Kidney (tissue), 14 donors: ENCODE results near the gene TMEM14A. TPM values are rescaled to one million over a fixed set of nuclear protein-coding genes. Genes with fewer than 3 reads are reported as not detected.
"Not testable (repeated sequence)": the region's sequence is repeated elsewhere in the genome, so short reads cannot be mapped to it uniquely, and the experiment has no call there.

Experiments used
- DNase-seq, 5 donors: peaks; one replicate each; pipeline ENCODE4 v3.0.0-alpha.2; 2013 to 2020
- FAIRE-seq: peaks from 2 replicates; lab custom pipeline; 2012; peaks lifted over from hg19 to GRCh38; lab: Jason Lieb, UNC
- H3K27ac ChIP-seq, 2 donors: one replicate each; pipeline ENCODE4 v1.7.0; 2013; ENCODE audit warnings: low read depth in 2 of 2, low read length in 2 of 2, inconsistent platforms in 1 of 2
- H3K27me3 ChIP-seq: one replicate; pipeline ENCODE4 v1.7.1; 2013; ENCODE audit warnings: low read length, inconsistent platforms; ENCODE audit not compliant: control insufficient read depth, insufficient read depth
- H3K36me3 ChIP-seq, 3 donors: one replicate each; pipeline versions ENCODE4 v1.7.0 to v1.7.1; 2013; ENCODE audit warnings: low read length in 3 of 3, control low read depth in 1 of 3, inconsistent platforms in 1 of 3; ENCODE audit not compliant: insufficient read depth in 3 of 3, control insufficient read depth in 2 of 3
- H3K4me1 ChIP-seq, 3 donors: one replicate each; pipeline versions ENCODE4 v1.7.0 to v1.7.1; 2013; ENCODE audit warnings: low read length in 3 of 3, inconsistent platforms in 1 of 3, low read depth in 1 of 3; ENCODE audit not compliant: control insufficient read depth in 2 of 3, insufficient read depth in 2 of 3
- H3K4me3 ChIP-seq, 3 donors: one replicate each; pipeline versions ENCODE4 v1.7.0 to v1.8.1; 2013; ENCODE audit warnings: low read length in 3 of 3, control low read depth in 1 of 3, inconsistent platforms in 1 of 3
- H3K9ac ChIP-seq, 3 donors: one replicate each; pipeline versions ENCODE4 v1.7.0 to v1.7.1; 2013; ENCODE audit warnings: low read length in 3 of 3, control low read depth in 1 of 3, inconsistent platforms in 1 of 3
- H3K9me3 ChIP-seq, 3 donors: one replicate each; pipeline versions ENCODE4 v1.7.0 to v1.7.1; 2013; ENCODE audit warnings: low read length in 3 of 3, control low read depth in 1 of 3, inconsistent platforms in 1 of 3; ENCODE audit not compliant: control insufficient read depth in 2 of 3, insufficient read depth in 1 of 3
- intact Hi-C: fragments of 100-400 bp; cut with DNase I; formaldehyde crosslinking; loops from one replicate; pipeline ENCODE4 v1.11.1; 2022
- polyA plus RNA-seq: library from polyadenylated mRNA; stranded (reverse); fragments of 350-450 nt; fragmentation: Illumina TruSeq; extraction: RNeasy Lipid Tissue Mini Kit (QIAGEN cat#74804); gene quantifications from one replicate; pipeline ENCODE4 v1.2.3, GENCODE V29; 2014; ENCODE audit warnings: low read depth, low replicate concordance; ENCODE audit not compliant: insufficient read depth
- total RNA-seq: library from RNA; stranded (reverse); fragmentation: NEBNext Ultra II Directional; extraction: Animal tissue kit (Norgen Biotek cat#: 25700); gene quantifications from one replicate; pipeline ENCODE4 v1.2.1, GENCODE V29; 2021
- TF ChIP-seq, protein P1 (sequence below): IDR thresholded peaks from 3 replicates; pipeline ENCODE4 v1.5.1; 2012; ENCODE audit warnings: mild to moderate bottlenecking, moderate library complexity, borderline replicate concordance; ENCODE audit not compliant: insufficient read depth; ENCODE audit errors: extremely low read depth
- donor health status: control.
- donor health status: control.
- donor health status: control.
- donor health status: control.
- donor health status: control.
- donor health status: DM: yes; HTN: yes; CAD: no.
- donor health status: Normal renal cell carcinoma (clear cell type).

The TMEM14A gene
- total and polyA plus RNA-seq, 2 donors from 2014 or later, result 23.8 to 48.8 TPM

GRCh38 chr6:52704060-52704459 is 33.1 kb downstream of the TMEM14A start:
- Histone ChIP-seq H3K9ac (no peak overlapping the region), H3K27ac (no peak overlapping the region), H3K4me3 (no peak overlapping the region), H3K4me1 (no peaks in the 10 kb centered on the region), H3K36me3 (no peaks in the 10 kb centered on the region), H3K9me3 (no peaks in the 10 kb centered on the region), H3K27me3 (no peaks in the 10 kb centered on the region)
- no peak for DNase-seq
- intact Hi-C loops, result no loop called here
- FAIRE-seq, result no peak
- TF ChIP-seq, protein P1, sequence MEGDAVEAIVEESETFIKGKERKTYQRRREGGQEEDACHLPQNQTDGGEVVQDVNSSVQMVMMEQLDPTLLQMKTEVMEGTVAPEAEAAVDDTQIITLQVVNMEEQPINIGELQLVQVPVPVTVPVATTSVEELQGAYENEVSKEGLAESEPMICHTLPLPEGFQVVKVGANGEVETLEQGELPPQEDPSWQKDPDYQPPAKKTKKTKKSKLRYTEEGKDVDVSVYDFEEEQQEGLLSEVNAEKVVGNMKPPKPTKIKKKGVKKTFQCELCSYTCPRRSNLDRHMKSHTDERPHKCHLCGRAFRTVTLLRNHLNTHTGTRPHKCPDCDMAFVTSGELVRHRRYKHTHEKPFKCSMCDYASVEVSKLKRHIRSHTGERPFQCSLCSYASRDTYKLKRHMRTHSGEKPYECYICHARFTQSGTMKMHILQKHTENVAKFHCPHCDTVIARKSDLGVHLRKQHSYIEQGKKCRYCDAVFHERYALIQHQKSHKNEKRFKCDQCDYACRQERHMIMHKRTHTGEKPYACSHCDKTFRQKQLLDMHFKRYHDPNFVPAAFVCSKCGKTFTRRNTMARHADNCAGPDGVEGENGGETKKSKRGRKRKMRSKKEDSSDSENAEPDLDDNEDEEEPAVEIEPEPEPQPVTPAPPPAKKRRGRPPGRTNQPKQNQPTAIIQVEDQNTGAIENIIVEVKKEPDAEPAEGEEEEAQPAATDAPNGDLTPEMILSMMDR, result no peak

DNA sequence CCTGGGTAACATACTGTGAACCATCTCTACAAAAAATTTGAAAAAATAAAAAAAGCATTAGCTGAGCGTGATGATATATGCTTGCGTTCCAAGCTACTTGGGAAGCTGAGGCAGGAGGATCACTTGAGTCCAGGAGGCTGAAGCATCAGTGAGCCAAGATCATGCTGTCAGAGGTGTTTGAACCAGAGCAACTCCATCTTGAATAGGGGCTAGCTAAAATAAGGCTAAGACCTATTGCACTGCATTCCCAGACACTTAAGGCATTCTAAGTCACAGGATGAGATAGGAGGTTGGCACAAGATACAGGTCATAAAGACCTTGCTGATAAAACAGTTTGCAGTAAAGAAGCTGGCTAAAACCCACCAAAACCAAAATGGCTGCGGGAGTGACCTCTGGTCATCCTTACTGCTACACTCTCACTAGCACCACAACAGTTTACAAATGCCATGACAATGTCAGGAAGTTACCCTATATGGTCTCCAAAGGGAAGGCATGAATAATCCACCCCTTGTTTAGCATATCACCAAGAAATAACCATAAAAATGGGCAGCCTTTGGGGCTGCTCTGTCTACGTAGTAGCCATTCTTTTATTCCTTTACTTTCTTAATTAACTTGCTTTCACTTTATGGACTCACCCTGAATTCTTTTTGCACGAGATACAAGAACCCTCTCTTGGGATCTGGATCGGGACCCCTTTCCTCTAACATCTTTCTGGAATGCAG is 34.0 kb downstream of the TMEM14A start:
- H3K9me3 ChIP-seq, intact Hi-C loops, H3K4me1 ChIP-seq, H3K4me3 ChIP-seq, H3K27me3 ChIP-seq, H3K27ac ChIP-seq, FAIRE-seq, H3K9ac ChIP-seq, H3K36me3 ChIP-seq, DNase-seq: not testable (repeated sequence)

DNA sequence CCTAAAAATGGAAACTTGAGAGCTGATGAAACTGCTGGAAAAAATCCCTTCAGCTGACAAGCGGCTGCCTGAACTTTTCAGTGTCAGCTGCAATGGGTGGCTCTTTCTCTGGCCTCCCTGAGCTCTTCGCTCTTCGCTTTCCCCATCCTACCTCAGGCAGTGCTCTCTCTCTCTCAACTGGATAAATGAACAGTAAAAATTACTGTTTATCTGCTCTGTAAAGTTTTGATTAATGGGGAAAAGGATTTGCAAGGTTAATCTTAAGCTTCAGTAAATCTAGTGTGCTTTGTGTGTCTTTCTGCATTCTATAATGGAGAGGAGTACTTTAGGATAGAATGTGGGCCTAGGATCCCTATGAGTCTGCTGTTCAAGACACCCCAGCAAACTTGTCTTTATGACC is 35.1 kb downstream of the TMEM14A start:
- FAIRE-seq, result no peak
- TF ChIP-seq, protein P1, result no peak
- intact Hi-C loops, result no loop called here
- Histone ChIP-seq H3K4me3 (no peak overlapping the region), H3K9me3 (no peaks in the 10 kb centered on the region), H3K9ac (no peak overlapping the region), H3K27ac (no peak overlapping the region), H3K36me3 (no peaks in the 10 kb centered on the region), H3K27me3 (no peaks in the 10 kb centered on the region), H3K4me1 (no peaks in the 10 kb centered on the region)
- DNase-seq, result no peak

DNA sequence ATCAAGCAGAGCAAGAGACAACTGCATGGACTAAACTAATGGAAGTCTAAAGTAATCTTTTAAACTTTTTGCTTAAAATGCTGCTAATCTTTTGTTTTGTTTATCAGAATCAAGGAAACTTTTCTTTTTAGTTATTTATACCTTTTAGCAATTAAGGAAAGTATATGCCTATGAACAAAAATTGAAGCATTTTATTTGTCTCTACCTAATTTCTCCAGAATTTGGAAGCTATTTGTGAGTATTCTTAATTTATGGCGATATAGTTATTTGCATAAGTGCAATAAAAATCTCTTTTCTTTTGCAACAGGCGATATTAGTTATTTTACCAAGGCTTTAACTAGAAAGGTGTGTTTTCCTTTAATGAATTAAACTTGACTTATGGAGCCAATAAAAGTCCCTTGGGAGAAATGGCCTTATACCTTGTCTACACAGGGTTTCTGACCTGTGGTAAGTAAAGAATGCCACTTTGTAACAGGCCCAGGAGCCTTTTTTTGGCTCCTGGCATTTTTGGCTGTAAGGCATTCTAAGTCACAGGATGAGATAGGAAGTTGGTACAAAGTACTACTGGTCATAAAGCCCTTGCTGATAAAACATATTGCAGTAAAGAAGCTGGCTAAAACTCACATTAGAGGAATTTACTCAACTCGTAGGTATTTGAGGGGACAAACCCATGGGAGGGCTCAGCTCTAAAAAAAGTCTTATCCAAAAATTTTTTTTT is 37.2 kb downstream of the TMEM14A start:
- Histone ChIP-seq H3K4me3 (no peak overlapping the region), H3K27ac (no peak overlapping the region), H3K36me3 (no peaks in the 10 kb centered on the region), H3K9ac (no peak overlapping the region), H3K4me1 (no peaks in the 10 kb centered on the region), H3K27me3 (no peaks in the 10 kb centered on the region), H3K9me3 (no peaks in the 10 kb centered on the region)
- intact Hi-C loops, result no loop called here
- TF ChIP-seq, protein P1, result no peak
- FAIRE-seq (no peak), DNase-seq (no peak)
